SH-SY5Y (cell line): ENCODE data around the gene PLA2G4E.

Experiments
- GATA2 ChIP-seq: IDR thresholded peaks from 2 replicates; pipeline ENCODE4 v1.6.1; 2011; ENCODE audit warnings: mild to moderate bottlenecking, low read depth, low read length
- GATA3 ChIP-seq: IDR thresholded peaks from 2 replicates; pipeline ENCODE4 v1.6.1; 2011; ENCODE audit warnings: low read depth, mild to moderate bottlenecking, low read length, moderate library complexity

The PLA2G4E gene, protein sequence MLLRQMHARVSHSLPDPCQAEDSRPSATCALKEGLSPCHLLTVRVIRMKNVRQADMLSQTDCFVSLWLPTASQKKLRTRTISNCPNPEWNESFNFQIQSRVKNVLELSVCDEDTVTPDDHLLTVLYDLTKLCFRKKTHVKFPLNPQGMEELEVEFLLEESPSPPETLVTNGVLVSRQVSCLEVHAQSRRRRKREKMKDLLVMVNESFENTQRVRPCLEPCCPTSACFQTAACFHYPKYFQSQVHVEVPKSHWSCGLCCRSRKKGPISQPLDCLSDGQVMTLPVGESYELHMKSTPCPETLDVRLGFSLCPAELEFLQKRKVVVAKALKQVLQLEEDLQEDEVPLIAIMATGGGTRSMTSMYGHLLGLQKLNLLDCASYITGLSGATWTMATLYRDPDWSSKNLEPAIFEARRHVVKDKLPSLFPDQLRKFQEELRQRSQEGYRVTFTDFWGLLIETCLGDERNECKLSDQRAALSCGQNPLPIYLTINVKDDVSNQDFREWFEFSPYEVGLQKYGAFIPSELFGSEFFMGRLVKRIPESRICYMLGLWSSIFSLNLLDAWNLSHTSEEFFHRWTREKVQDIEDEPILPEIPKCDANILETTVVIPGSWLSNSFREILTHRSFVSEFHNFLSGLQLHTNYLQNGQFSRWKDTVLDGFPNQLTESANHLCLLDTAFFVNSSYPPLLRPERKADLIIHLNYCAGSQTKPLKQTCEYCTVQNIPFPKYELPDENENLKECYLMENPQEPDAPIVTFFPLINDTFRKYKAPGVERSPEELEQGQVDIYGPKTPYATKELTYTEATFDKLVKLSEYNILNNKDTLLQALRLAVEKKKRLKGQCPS

DNA sequence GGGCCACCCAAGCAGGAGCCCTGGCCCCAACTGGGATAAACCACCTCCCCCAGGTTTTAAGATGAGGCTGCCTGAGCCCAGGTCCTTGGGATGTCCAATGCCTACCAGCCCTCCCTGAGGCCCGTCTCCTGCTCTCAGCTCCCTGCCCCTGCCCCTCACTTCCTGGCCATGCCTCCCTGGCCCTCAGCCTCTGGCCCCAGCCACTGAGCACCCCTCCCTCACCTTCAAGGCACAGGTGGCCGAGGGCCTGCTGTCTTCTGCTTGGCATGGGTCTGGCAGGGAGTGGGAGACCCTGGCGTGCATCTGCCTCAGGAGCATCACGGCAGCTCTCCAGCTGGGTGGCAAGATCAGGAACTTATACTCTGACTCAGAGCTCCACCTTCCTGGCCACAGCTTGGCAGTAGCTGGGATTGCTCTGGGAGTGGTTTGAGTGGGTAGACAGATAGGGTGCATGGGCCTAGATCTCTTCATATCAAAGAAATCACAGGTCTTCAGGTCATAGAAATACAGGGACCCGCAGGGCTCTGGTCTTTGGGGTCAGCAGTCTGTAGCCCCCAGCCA, at the start of gene PLA2G4E:
TSS of gene PLA2G4E (minus strand) at position 330 of the 561 bp plus-strand sequence. CDS start at position 318, 12 bp downstream.
- TF ChIP-seq GATA3: no peak
- no peak for TF ChIP-seq GATA2

DNA sequence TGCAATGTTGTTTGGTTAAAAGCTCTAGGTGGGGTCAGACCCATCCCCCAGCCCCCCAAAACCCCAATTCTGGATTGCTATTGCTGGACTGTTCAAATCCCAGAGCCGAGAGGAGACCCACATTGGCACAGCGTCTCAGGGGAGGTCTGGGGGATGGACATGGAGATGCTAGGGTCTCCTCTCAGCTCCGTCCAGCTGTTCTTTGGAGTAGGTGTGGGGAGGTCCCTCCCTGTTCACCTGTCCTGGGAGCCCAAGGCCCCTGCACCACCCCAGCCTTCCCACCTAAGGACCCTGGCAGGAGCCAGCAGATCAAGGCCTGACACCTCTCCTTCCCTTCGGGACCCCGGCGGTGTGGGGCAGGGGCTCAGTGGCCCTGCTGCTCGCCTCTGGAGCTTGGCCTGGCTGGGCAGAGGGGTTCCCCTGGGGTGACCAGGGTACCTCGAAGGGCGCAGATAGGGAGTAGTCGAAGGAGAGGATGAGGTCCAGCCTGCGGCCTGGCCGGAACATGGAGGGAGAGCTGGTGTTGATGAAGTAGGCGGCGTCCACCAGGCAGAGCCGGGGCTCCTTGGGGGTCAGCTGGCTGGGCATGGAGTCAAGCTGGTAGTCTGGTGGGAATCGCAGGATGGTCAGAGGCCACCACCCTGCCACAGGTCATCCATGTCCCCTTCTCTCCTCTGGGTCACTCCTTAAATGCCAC, 49.6 kb upstream of the PLA2G4E start:
- no peak for TF ChIP-seq GATA2
- TF ChIP-seq GATA3: no peak

DNA sequence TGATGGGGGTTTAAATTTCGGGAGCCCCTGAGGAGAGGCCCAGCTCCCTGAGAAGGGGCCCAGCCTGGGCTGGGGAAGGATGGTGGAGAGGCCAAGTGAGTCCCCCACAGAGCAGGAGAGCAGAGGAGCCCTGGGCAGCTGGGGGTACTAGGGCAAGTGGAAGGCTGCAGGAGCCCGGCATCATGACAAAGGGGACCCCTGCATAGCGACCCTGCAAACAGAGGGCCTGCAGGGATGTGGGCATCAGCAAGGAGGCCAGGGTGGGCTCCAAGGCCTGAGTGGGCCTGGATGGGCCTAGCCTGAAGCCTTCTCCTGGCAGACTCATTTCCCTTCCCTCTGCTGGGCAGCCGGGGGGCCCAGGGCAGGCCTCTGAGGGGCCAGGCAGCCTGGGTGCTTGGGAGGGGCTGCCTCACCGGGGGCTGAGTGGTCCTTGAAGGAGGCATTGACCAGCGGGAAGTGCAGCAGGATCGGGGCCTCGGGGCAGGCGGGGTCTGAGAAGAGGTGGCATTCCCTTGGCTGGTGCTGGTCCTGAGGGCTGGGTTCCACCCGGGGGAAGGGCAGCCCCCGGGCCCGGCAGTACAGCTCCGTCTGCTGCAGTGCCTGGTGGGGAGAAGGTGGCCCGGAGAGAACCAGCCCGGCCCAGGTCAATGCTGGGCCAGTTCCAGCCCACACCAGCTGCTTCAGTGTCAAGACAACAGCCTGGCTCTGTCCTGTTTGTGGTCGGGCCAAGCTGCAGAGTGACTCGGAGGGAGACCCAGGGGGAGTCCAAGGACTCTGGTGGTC, 48.8 kb upstream of the PLA2G4E start:
- TF ChIP-seq GATA2 (no peak), GATA3 (no peak)

DNA sequence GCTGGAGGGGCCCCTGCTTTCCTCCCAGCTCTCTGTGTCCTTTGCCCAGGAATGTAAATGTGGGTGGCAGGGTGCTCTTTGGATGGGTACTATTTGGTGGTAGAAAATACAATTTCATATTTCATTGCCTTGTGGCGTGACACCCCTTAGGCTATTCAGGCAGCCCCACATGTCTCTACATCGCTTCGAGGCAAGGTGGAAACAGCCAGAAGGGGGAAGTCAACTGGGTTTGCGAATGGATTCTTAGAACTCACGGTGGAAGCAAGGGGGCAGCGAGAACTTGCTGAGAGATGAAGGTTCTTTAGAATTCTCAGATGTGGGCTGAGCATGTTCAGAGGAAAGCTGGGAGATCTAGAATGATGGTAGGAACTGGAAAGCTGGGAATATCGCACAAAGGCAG, 48.2 kb upstream of the PLA2G4E start:
- TF ChIP-seq GATA2 (no peak), GATA3 (no peak)

DNA sequence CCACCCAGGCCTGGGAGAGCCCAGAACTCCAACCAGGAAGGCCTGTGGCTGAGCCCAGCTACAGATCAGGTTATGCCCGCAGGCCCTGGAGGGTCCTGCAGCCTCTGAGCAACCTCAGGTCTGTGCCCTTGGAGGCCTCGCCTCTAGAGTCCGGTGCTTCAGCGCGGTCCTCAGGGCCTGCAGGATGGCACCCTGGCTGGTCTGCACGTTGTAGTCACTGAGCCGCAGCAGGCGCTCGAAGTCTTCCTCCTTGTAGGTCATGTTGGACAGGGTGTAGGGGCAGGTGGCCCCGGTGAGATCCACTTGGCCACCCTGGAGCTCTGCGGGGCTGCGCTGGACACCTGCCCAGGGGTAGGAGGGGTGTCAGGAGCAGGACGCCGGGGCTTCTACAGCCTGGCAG, 47.8 kb upstream of the PLA2G4E start:
- no peak for TF ChIP-seq GATA3
- TF ChIP-seq GATA2: no peak

DNA sequence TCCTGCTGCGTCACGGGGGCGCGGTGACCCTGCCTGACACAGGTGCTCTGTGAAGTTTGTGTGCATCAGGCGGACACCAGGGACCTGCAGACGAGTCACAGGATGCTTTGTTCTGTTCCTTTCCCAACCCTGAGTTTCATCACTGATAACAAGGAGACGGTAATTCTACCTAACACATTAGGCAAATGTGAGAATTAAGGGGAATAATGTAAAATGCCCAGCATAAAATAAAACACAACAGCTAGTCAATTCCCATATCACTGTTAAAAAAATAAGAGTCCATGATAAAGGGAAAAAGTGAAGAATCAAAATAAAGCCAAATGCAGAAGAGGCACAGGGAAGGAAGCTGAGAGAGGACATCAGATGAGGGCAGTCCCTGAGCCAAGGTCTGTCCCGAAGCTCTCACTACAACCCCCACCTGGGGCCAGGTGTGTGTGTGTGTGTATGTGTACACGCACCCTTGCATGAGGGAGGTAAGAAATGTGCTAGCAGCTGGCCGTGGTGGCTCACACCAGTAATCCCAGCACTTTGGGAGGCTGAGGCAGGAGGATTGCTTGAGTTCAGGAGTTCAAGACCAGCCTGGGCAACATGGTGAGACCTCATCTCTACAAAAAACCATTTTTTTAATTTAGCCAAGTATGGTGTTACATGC, 46.0 kb upstream of the PLA2G4E start:
- TF ChIP-seq GATA2: no peak
- TF ChIP-seq GATA3: no peak

DNA sequence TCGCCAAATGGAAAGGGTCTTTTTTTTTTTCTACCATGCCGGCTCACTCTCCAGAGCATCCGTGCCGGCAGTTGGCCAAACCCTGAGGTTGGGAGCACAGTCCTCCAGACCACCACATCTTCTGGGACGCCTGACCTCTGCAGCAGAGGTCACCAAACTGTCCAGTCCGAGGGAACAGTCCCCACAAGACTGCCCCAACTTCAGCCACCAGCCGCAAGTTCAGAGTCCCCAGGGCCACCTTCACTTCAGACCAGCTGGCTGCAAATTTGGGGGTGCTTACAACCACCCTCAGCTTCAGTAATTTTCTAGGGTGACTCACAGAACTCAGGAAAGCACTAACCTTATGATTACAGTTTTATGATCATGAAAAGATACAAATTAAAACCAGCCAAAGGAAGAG, 44.6 kb upstream of the PLA2G4E start:
- no peak for TF ChIP-seq GATA2
- TF ChIP-seq GATA3: no peak

DNA sequence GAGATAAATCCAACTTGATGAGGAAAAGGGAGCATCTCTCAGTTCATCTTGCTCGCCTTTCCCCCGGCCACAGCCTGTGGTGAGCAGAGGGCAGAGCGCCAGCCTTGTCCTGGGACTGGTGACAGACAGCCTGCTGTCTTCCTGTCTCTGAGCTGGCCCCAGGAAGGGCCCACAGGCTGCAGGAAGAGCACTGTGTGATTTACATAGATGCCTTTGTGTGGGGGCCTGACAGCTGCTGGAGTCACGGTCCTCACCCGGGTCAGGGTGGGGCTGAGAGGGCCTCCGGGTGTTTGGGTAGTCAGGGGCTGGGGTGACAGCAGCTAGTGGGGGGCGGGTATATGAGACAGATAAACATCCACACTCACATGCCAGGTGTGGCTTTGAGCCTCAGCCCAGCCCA, 44.2 kb upstream of the PLA2G4E start:
- TF ChIP-seq GATA3 (no peak), GATA2 (no peak)

DNA sequence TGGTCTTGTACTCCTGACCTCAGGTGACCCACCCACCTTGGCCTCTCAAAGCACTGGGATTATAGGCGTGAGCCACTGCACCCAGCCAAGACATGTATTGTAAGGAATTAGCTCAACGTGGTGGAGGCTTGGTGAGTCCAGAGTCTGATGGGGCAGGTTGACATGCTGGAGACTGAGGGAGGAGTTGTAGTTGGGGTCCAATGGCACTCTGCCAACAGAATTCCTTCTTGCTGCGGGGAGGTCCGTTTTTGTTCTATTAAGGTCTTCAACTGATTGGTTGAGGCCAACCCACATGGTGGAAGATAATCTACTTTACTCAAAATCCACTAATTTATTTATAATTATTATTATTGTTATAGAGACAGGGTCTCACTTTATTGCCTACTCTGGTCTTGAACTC, 43.4 kb upstream of the PLA2G4E start:
- TF ChIP-seq GATA2 (no peak), GATA3 (no peak)

DNA sequence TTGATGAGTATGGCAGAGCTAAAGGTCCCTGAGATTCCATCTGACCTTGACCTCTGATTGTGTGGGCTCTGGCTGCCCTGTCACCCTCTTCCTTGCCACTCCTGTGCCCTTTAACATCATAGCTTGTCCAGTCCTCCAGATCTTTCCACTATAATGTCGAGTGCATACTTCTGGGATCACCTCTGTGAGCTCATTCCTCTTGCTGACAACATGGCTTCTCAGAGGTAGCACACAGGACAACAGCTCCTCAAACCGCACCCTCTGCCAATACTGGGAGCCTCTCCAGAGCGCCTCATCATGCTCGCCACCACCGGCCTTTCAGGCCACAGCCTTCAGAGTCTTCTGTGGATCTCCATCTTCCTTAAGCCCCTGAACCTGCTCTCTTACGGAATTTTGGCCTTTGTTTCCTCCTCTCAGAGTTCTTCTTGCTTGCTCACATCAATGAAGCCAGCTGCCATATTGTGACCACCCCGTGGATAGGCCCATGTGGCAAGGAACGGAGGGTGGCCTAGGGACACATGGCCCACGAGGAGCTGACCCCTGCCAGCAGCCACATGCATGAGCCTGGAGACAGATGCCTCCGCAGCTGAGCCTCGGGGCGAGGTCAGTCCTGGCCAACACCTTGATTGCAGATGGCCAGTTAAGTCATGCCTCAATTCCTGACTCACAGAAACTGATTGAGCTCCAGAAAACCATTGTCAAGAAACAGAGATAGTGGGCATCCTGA, 42.4 kb upstream of the PLA2G4E start:
- TF ChIP-seq GATA2 (no peak), GATA3 (no peak)

DNA sequence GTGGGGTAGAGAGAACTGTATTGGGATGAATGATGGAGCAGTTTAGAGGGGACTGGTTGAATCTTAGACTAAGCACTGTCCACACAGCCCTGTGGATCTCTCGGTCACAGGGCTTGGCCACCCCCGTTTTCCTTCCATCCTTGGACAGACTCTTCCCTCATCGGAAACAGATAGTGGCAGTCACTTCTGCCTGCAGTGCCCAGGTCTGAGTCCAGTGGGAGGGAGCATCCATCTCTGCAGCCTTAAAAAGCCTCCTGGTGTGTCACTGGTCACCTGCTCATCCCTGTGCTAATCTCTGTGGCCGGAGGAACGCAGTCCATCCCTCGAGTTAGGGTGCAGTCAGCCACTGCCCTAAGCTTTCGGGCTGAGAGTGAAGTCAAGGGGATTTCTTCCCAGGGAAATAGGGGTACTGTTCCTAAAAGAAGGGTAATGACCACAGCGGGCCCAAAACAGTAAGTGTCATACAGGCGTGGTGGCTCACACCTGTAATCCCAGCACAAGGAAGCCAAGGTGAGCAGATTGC, 41.5 kb upstream of the PLA2G4E start:
- TF ChIP-seq GATA2 (no peak), GATA3 (no peak)

DNA sequence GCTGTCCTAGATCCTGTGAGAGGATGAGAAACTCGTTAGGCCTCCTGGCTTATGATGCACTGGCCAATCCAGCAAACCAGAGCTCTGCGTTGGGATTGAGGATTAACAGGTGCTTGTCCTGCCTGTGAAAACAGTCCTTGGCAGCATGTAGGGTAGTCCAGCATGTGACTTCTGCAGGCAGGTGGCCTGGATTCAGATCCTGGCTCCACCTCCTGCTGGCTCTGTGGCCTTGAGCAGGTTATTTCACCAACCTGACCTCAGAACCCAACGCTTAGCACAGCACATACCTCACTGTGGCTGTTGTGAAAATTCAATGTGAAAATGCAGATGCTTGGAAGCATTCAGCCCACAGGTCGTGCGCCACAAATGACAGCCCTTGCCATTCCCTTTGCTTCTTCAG, 40.0 kb upstream of the PLA2G4E start:
- TF ChIP-seq GATA3 (no peak), GATA2 (no peak)
